Mesenchymal stem cell (in vitro differentiated cells and primary cell): Measurements from ENCODE around the gene SPATS2.

Source experiments
- DNase-seq: peaks from one replicate; pipeline ENCODE4 v3.0.0-alpha.2; 2013
- H2AFZ ChIP-seq: one replicate; pipeline ENCODE4 v1.6.1; 2013; ENCODE audit warnings: low read depth, mild to moderate bottlenecking, control low read depth, inconsistent platforms, low read length, moderate library complexity
- H2AK5ac ChIP-seq: 2 replicates; pipeline ENCODE4 v1.6.1; 2013; ENCODE audit warnings: low read length, moderate library complexity, mild to moderate bottlenecking, inconsistent platforms; ENCODE audit not compliant: severe bottlenecking
- H2BK120ac ChIP-seq: one replicate; pipeline ENCODE4 v1.6.1; 2013; ENCODE audit warnings: low read depth, mild to moderate bottlenecking, inconsistent platforms, low read length, moderate library complexity
- H2BK12ac ChIP-seq, 2 experiments: one replicate each; pipeline ENCODE4 v1.6.1; 2013; ENCODE audit warnings: inconsistent platforms in 2 of 2, low read length in 2 of 2, mild to moderate bottlenecking in 2 of 2, moderate library complexity in 2 of 2, control low read depth in 1 of 2
- H2BK15ac ChIP-seq: one replicate; pipeline ENCODE4 v1.6.1; 2013; ENCODE audit warnings: mild to moderate bottlenecking, low read depth, inconsistent platforms; ENCODE audit not compliant: poor library complexity, severe bottlenecking
- H2BK5ac ChIP-seq: 2 replicates; pipeline ENCODE4 v1.6.1; 2013; ENCODE audit warnings: low read depth, mild to moderate bottlenecking, low read length, control low read depth, inconsistent platforms; ENCODE audit not compliant: poor library complexity, severe bottlenecking
- H3K14ac ChIP-seq, 2 experiments: one replicate each; pipeline ENCODE4 v1.6.1; 2013; ENCODE audit warnings: inconsistent platforms in 2 of 2, low read length in 2 of 2, control low read depth in 1 of 2, mild to moderate bottlenecking in 1 of 2, moderate library complexity in 1 of 2
- H3K18ac ChIP-seq, 2 experiments: one replicate each; pipeline ENCODE4 v1.6.1; 2013; ENCODE audit warnings: inconsistent platforms in 2 of 2, low read length in 2 of 2, control low read depth in 1 of 2, low read depth in 1 of 2, mild to moderate bottlenecking in 1 of 2
- H3K23ac ChIP-seq, 2 experiments: one replicate each; pipeline ENCODE4 v1.6.1; 2013; ENCODE audit warnings: inconsistent platforms in 2 of 2, low read length in 2 of 2, mild to moderate bottlenecking in 2 of 2, moderate library complexity in 2 of 2, control low read depth in 1 of 2
- H3K27ac ChIP-seq: 2 replicates; pipeline ENCODE4 v1.5.1; 2013; ENCODE audit warnings: mild to moderate bottlenecking, moderate library complexity, low read length, control low read depth, inconsistent platforms; ENCODE audit not compliant: poor library complexity, severe bottlenecking
- H3K27me3 ChIP-seq, 2 experiments: 2 replicates each; pipeline versions ENCODE4 v1.6.1 to v1.7.0; 2013; ENCODE audit warnings: low read length in 2 of 2, mild to moderate bottlenecking in 2 of 2, moderate library complexity in 2 of 2, control low read depth in 1 of 2, inconsistent platforms in 1 of 2; ENCODE audit not compliant: control insufficient read depth in 1 of 2, insufficient read depth in 1 of 2
- H3K36me3 ChIP-seq, 2 experiments: 2 replicates each; pipeline versions ENCODE4 v1.6.1 to v1.7.0; 2013; ENCODE audit warnings: low read length in 2 of 2, control low read depth in 1 of 2, inconsistent platforms in 1 of 2, low read depth in 1 of 2, mild to moderate bottlenecking in 1 of 2; ENCODE audit not compliant: insufficient read depth in 2 of 2, control insufficient read depth in 1 of 2
- H3K4ac ChIP-seq, 2 experiments: one replicate each; pipeline ENCODE4 v1.6.1; 2013; ENCODE audit warnings: inconsistent platforms in 2 of 2, low read length in 2 of 2, mild to moderate bottlenecking in 2 of 2, moderate library complexity in 2 of 2, control low read depth in 1 of 2, low read depth in 1 of 2
- H3K4me1 ChIP-seq: 2 replicates; pipeline ENCODE4 v1.6.1; 2013; ENCODE audit warnings: low read depth, low read length, control low read depth; ENCODE audit not compliant: control insufficient read depth, insufficient read depth
- H3K4me2 ChIP-seq: 2 replicates; pipeline ENCODE4 v1.6.1; 2013; ENCODE audit warnings: low read length, mild to moderate bottlenecking, inconsistent platforms; ENCODE audit not compliant: poor library complexity, severe bottlenecking
- H3K4me3 ChIP-seq, 2 experiments: 2 replicates each; pipeline versions ENCODE4 v1.5.1 to v1.7.0; 2013; ENCODE audit warnings: low read length in 2 of 2, mild to moderate bottlenecking in 2 of 2, control low read depth in 1 of 2, low read depth in 1 of 2; ENCODE audit not compliant: insufficient read depth in 1 of 2
- H3K79me1 ChIP-seq: replicated peaks from 2 replicates; pipeline ENCODE4 v1.6.1; 2013; ENCODE audit warnings: mild to moderate bottlenecking, control low read depth, low read length, inconsistent platforms; ENCODE audit not compliant: poor library complexity, severe bottlenecking
- H3K9ac ChIP-seq: 2 replicates; pipeline ENCODE4 v1.7.0; 2013; ENCODE audit warnings: mild to moderate bottlenecking, low read length, moderate library complexity
- H3K9me3 ChIP-seq: 2 replicates; pipeline ENCODE4 v1.7.0; 2013; ENCODE audit warnings: mild to moderate bottlenecking, low read length; ENCODE audit not compliant: control insufficient read depth
- H4K8ac ChIP-seq: one replicate; pipeline ENCODE4 v1.6.1; 2013; ENCODE audit warnings: inconsistent platforms, mild to moderate bottlenecking, low read length, moderate library complexity
- H4K91ac ChIP-seq: one replicate; pipeline ENCODE4 v1.6.1; 2013; ENCODE audit warnings: mild to moderate bottlenecking, low read length, inconsistent platforms
- WGBS: methylation state at CpG from one replicate; pipeline ENCODE4 v1.1.7; 2013; ENCODE audit warnings: mixed read lengths; 5-methylcytosine and 5-hydroxymethylcytosine counted together

SPATS2 gene

DNA sequence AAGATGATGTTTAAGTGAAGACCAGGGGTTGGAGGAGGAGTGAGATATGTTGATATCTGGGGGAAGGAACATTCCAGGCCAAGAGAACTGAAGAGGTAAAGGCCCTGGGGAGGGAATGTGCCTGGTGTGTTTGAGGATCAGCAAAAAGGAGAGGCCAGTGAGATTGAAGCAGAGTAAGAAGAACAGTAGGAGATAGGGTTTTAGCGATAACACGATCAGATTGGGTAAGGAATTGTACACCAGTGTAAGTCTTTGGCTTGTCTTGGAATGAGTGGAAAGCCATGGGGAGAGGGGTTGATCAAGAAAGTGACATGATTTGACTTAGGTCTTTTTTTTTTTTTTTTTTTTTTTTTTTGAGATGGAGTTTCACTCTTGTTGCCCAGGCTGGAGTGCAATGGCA, 39.4 kb upstream of the SPATS2 start:
- no peak overlapping the region for H3K27ac ChIP-seq
- no peak overlapping the region for H3K14ac ChIP-seq
- H2BK12ac ChIP-seq, result no peak overlapping the region
- no peaks in the 10 kb centered on the region for H3K9me3 ChIP-seq
- peaks cover 0 to 5% of the 10 kb centered on the region in 2 experiments for H3K27me3 ChIP-seq
- H3K23ac ChIP-seq, result no peak overlapping the region
- H2BK5ac ChIP-seq, result no peak overlapping the region
- H4K8ac ChIP-seq, result no peak overlapping the region
- H2AFZ ChIP-seq, result no peak overlapping the region
- H3K4me3 ChIP-seq, result no peak overlapping the region
- DNase-seq, result no peak
- H3K4me2 ChIP-seq, result no peak overlapping the region
- no peak overlapping the region for H4K91ac ChIP-seq
- H3K4me1 ChIP-seq, result peaks cover 13% of the 10 kb centered on the region
- H3K9ac ChIP-seq, result no peak overlapping the region
- H2AK5ac ChIP-seq, result no peak overlapping the region
- H3K36me3 ChIP-seq, result peaks cover 8 to 18% of the 10 kb centered on the region in 2 experiments
- no peak overlapping the region for H3K4ac ChIP-seq
- 100% methylated on average over 2 of the region's 2 CpGs for WGBS
- H3K18ac ChIP-seq, result no peak overlapping the region
- H2BK15ac ChIP-seq, result no peak overlapping the region
- no peak overlapping the region for H2BK120ac ChIP-seq
- H3K79me1 ChIP-seq, result peaks cover 23% of the 10 kb centered on the region

GRCh38 chr12:49328816-49329215, 38.4 kb upstream of the SPATS2 start:
- peaks cover 16% of the 10 kb centered on the region for H3K79me1 ChIP-seq
- DNase-seq, result no peak
- H3K4me2 ChIP-seq, result no peak overlapping the region
- no peak overlapping the region for H3K18ac ChIP-seq
- no peak overlapping the region for H2BK120ac ChIP-seq
- no peak overlapping the region for H4K8ac ChIP-seq
- no peak overlapping the region for H3K23ac ChIP-seq
- H3K36me3 ChIP-seq, result peaks cover 8 to 21% of the 10 kb centered on the region in 2 experiments
- peaks cover 6% of the 10 kb centered on the region for H3K4me1 ChIP-seq
- no peak overlapping the region for H4K91ac ChIP-seq
- H3K27ac ChIP-seq, result no peak overlapping the region
- no peak overlapping the region for H2AK5ac ChIP-seq
- H2AFZ ChIP-seq, result no peak overlapping the region
- peaks cover 0 to 13% of the 10 kb centered on the region in 2 experiments for H3K27me3 ChIP-seq
- no peak overlapping the region for H2BK5ac ChIP-seq
- H3K14ac ChIP-seq, result no peak overlapping the region
- no peak overlapping the region for H2BK15ac ChIP-seq
- no peak overlapping the region for H3K4me3 ChIP-seq
- H3K9me3 ChIP-seq, result no peaks in the 10 kb centered on the region
- H3K4ac ChIP-seq, result no peak overlapping the region
- H2BK12ac ChIP-seq, result no peak overlapping the region
- no peak overlapping the region for H3K9ac ChIP-seq
- WGBS, result 97% methylated on average over 8 of the region's 12 CpGs

DNA sequence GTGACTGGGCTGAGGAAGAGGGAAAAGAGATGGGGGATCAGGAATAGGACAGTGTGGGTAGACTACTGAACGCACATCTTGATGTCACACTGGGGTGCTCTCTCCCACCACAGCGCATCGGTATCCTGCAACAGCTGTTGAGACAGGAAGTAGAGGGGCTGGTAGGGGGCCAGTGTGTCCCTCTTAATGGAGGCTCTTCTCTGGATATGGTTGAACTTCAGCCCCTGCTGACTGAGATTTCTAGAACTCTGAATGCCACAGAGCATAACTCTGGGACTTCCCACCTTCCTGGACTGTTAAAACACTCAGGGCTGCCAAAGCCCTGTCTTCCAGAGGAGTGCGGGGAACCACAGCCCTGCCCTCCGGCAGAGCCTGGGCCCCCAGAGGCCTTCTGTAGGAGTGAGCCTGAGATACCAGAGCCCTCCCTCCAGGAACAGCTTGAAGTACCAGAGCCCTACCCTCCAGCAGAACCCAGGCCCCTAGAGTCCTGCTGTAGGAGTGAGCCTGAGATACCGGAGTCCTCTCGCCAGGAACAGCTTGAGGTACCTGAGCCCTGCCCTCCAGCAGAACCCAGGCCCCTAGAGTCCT, 37.1 kb upstream of the SPATS2 start:
- Histone ChIP-seq H2BK120ac (no peak overlapping the region), H2AK5ac (no peak overlapping the region), H3K18ac (no peak overlapping the region), H3K36me3 (peaks cover 8 to 21% of the 10 kb centered on the region in 2 experiments), H3K79me1 (peaks cover 11% of the 10 kb centered on the region), H3K27me3 (peaks cover 2 to 26% of the 10 kb centered on the region in 2 experiments), H2BK12ac (no peak overlapping the region), H4K91ac (no peak overlapping the region), H2BK15ac (no peak overlapping the region), H4K8ac (no peak overlapping the region), H3K4me2 (no peak overlapping the region), H3K9ac (no peak overlapping the region), H3K4me3 (no peak overlapping the region), H2BK5ac (no peak overlapping the region), H3K27ac (no peak overlapping the region), H3K4me1 (peaks cover 4% of the 10 kb centered on the region), H3K23ac (no peak overlapping the region), H3K14ac (no peak overlapping the region), H3K4ac (no peak overlapping the region), H2AFZ (no peak overlapping the region), H3K9me3 (no peaks in the 10 kb centered on the region)
- no peak for DNase-seq
- WGBS, result 97% methylated on average over 7 of the region's 7 CpGs

GRCh38 chr12:49330631-49331379, 36.5 kb upstream of the SPATS2 start:
- Histone ChIP-seq H4K91ac (no peak overlapping the region), H2AFZ (no peak overlapping the region), H2BK15ac (no peak overlapping the region), H3K4ac (no peak overlapping the region), H3K9me3 (no peaks in the 10 kb centered on the region), H3K27ac (no peak overlapping the region), H3K36me3 (peaks cover 8 to 21% of the 10 kb centered on the region in 2 experiments), H3K9ac (no peak overlapping the region), H3K4me1 (peaks cover 4% of the 10 kb centered on the region), H2BK5ac (no peak overlapping the region), H3K4me2 (no peak overlapping the region), H3K27me3 (peaks cover 9 to 33% of the 10 kb centered on the region in 2 experiments), H3K4me3 (no peak overlapping the region), H4K8ac (no peak overlapping the region), H3K18ac (no peak overlapping the region), H2BK120ac (no peak overlapping the region), H3K23ac (no peak overlapping the region), H3K14ac (no peak overlapping the region), H2AK5ac (no peak overlapping the region), H3K79me1 (peaks cover 8% of the 10 kb centered on the region), H2BK12ac (no peak overlapping the region)
- WGBS, result 92% methylated on average over 13 of the region's 14 CpGs
- DNase-seq, result no peak
